Right lobe of liver (tissue), 6 donors: Measurements from ENCODE around the gene CDX2. TPM values are rescaled to one million over a fixed set of nuclear protein-coding genes. Genes with fewer than 3 reads are reported as not detected.

Experiments
- ATAC-seq, 4 donors: fragments of 200-7000 bp; cut with Tn5 transposase; one replicate each; pipeline ENCODE4 v1.9.1; 2020; ENCODE audit warnings: mild to moderate bottlenecking in 4 of 4, moderate library complexity in 4 of 4
- DNase-seq, 3 donors: peaks; one replicate each; pipeline ENCODE4 v3.0.0-alpha.2; 2020
- H3K27ac ChIP-seq, 3 donors: fragments of 200-600 bp; one replicate each; pipeline ENCODE4 v1.8.0; 2022
- H3K27me3 ChIP-seq, 2 donors: fragments of 200-600 bp; one replicate each; pipeline ENCODE4 v1.8.0; 2022
- H3K36me3 ChIP-seq, 4 donors: fragments of 200-600 bp; sonication (generic) in 1 of 4; one replicate each; pipeline versions ENCODE4 v1.5.1 to v1.8.0; 2017 to 2022; ENCODE audit warnings: control low read depth in 1 of 4
- H3K4me1 ChIP-seq, 4 donors: fragments of 200-600 bp; sonication (generic) in 1 of 4; one replicate each; pipeline versions ENCODE4 v1.5.1 to v1.8.0; 2017 to 2022; ENCODE audit warnings: control low read depth in 1 of 4
- H3K4me3 ChIP-seq, 3 donors: fragments of 200-600 bp; one replicate each; pipeline ENCODE4 v1.8.0; 2022
- H3K9me3 ChIP-seq, 4 donors: fragments of 200-600 bp; sonication (generic) in 1 of 4; one replicate each; pipeline versions ENCODE4 v1.5.1 to v1.8.0; 2017 to 2022; ENCODE audit warnings: control low read depth in 1 of 4
- CTCF ChIP-seq, 4 donors: fragments of 200-600 bp in 3 of 4; fragments of 450-650 bp in 1 of 4; IDR thresholded peaks; one replicate each; pipeline versions ENCODE4 v1.5.1 to v1.8.0; 2016 to 2022; ENCODE audit warnings: antibody characterized with exemption in 4 of 4, mild to moderate bottlenecking in 2 of 4
- POLR2A ChIP-seq: fragments of 450-650 bp; IDR thresholded peaks from one replicate; pipeline ENCODE4 v1.6.1; 2017; ENCODE audit warnings: antibody characterized with exemption, mild to moderate bottlenecking
- WGBS: methylation state at CpG from one replicate; pipeline ENCODE4 v1.1.6; 2018; ENCODE audit warnings: low coverage, low lambda C conversion rate; ENCODE audit not compliant: insufficient coverage; ENCODE audit errors: missing lambda C conversion rate; 5-methylcytosine and 5-hydroxymethylcytosine counted together
- intact Hi-C, 2 donors: fragments of 100-400 bp; cut with DNase I; formaldehyde crosslinking; loops; one replicate each; pipeline versions ENCODE4 v1.11.2 to v1.14.1; 2022
- total RNA-seq, 6 experiments: library from RNA; depleted of rRNA in 2 of 6; stranded (reverse); fragments of >200 nt in 2 of 6; fragmentation: NEBNext Ultra II Directional in 3 of 6; extraction: Animal tissue kit (Norgen Biotek cat#: 25700) in 3 of 6; gene quantifications; one replicate each; pipeline versions ENCODE4 v1.1.0 to v1.2.4, GENCODE V29; 2016 to 2023
- donor health status: DM: no; HTN: yes; CAD: no.
- donor health status: DM: no; HTN: no; CAD: no.
- donor health status: DM: no; HTN: no; CAD: no.
- donor health status: DM: no; HTN: yes; CAD: no.
- donor health status: DM: no; HTN: yes; CAD: no.

The CDX2 gene
- total RNA-seq, 6 experiments from 2014 or later: not detected

- intact Hi-C loops: no loop called here
- Histone ChIP-seq H3K27me3 (peaks cover 40 to 57% of the 10 kb centered on the region in 2 donors), H3K27ac (no peak overlapping the region), H3K36me3 (no peaks in the 10 kb centered on the region), H3K4me1 (peaks cover 0 to 19% (median 2%) of the 10 kb centered on the region in 4 donors), H3K4me3 (no peak overlapping the region), H3K9me3 (no peaks in the 10 kb centered on the region)
- no peak for DNase-seq
- no peak for TF ChIP-seq POLR2A
- no peak for TF ChIP-seq CTCF (IDR thresholded peaks at IDR 0.05)
- ATAC-seq: no peak
- 45% methylated on average over 11 of the region's 39 CpGs for WGBS
Observed at GRCh38 chr13:27921961-27922882, 46.9 kb downstream of the CDX2 start.

- peaks cover 40 to 52% of the 10 kb centered on the region in 2 donors for H3K27me3 ChIP-seq
- intact Hi-C loops: no loop called here
- no peaks in the 10 kb centered on the region for H3K9me3 ChIP-seq
- peaks cover 0 to 19% (median 2%) of the 10 kb centered on the region in 4 donors for H3K4me1 ChIP-seq
- 20% methylated on average over 4 of the region's 41 CpGs for WGBS
- TF ChIP-seq CTCF (IDR thresholded peaks at IDR 0.05) (no peak), POLR2A (no peak)
- ATAC-seq: peak in 2 of 4 donors; percentile 16 to 17
- no peak for DNase-seq
- no peak overlapping the region for H3K27ac ChIP-seq
- H3K4me3 ChIP-seq: peak overlapping the region; percentile 38 to 47 (median 43)
- H3K36me3 ChIP-seq: no peaks in the 10 kb centered on the region
Observed at GRCh38 chr13:27921421-27921960, 47.6 kb downstream of the CDX2 start.

- no peak for TF ChIP-seq POLR2A
- TF ChIP-seq CTCF (IDR thresholded peaks at IDR 0.05): no peak
- 5% methylated on average over 16 of the region's 40 CpGs for WGBS
- no peaks in the 10 kb centered on the region for H3K36me3 ChIP-seq
- DNase-seq (no peak), ATAC-seq (peak; percentile 23 to 49 (median 43))
- intact Hi-C loops: no loop called here
- peaks cover 0 to 19% (median 2%) of the 10 kb centered on the region in 4 donors for H3K4me1 ChIP-seq
- peaks cover 38 to 49% of the 10 kb centered on the region in 2 donors for H3K27me3 ChIP-seq
- H3K4me3 ChIP-seq: peak overlapping the region; percentile 38 to 47 (median 43)
- H3K9me3 ChIP-seq: no peaks in the 10 kb centered on the region
- H3K27ac ChIP-seq: no peak overlapping the region
Observed at GRCh38 chr13:27920677-27921420, 48.3 kb downstream of the CDX2 start.

- Histone ChIP-seq H3K36me3 (no peaks in the 10 kb centered on the region), H3K9me3 (no peaks in the 10 kb centered on the region), H3K4me1 (peaks cover 0 to 19% (median 2%) of the 10 kb centered on the region in 4 donors), H3K27ac (no peak within 1 kb of the TSS), H3K4me3 (peak within 1 kb of the TSS; percentile 38 to 47 (median 43)), H3K27me3 (peaks cover 34 to 44% of the 10 kb centered on the region in 2 donors)
- no peak for TF ChIP-seq POLR2A
- no peak for TF ChIP-seq CTCF (IDR thresholded peaks at IDR 0.05)
- peak; percentile 78 to 90 (median 90) for ATAC-seq
- intact Hi-C loops: no loop called here
- DNase-seq: peak in 2 of 3 donors; percentile 67 to 76
- WGBS: 2% methylated on average over 10 of the region's 76 CpGs
Observed at GRCh38 chr13:27919934-27920676, 49.0 kb downstream of the CDX2 start, which contains the start of gene PDX1. Gene PDX1, plus strand, starts transcription at chr13:27920000. Its CDS starts 139 bp downstream, at chr13:27920139.
